ENCODE measurements around the gene SEPHS1. TPM values are rescaled to one million over a fixed set of nuclear protein-coding genes. Genes with fewer than 3 reads are reported as not detected.

Gene SEPHS1
- total and polyA plus RNA-seq, 2 donors (not counting 3 experiments of a cell fraction or from before 2014, with no cell fraction given) = 40.6 to 55.4 TPM

- Histone ChIP-seq H3K4me1 (ENCODE audit: control insufficient read depth, extremely low read depth, insufficient read depth, low read length) (no peaks in the 10 kb centered on the region), H3K4me3 (replicated peaks in 1 of 3; ENCODE audit: insufficient read depth in 1 of 3, low read depth in 1 of 3, low read length in 3 of 3) (no peak overlapping the region), H3K79me2 (ENCODE audit: control insufficient read depth, insufficient read depth, low read length) (no peaks in the 10 kb centered on the region), H3K9me1 (replicated peaks; ENCODE audit: control insufficient read depth, extremely low read depth, insufficient read depth, low read length) (no peaks in the 10 kb centered on the region), H2AFZ (ENCODE audit: low read depth, low read length) (no peak overlapping the region), H4K20me1 (replicated peaks; ENCODE audit: control insufficient read depth, extremely low read depth, insufficient read depth, low read length) (no peaks in the 10 kb centered on the region), H3K9me3 (replicated peaks; ENCODE audit: control insufficient read depth, insufficient read depth, low read length) (no peaks in the 10 kb centered on the region), H3K9ac (replicated peaks; ENCODE audit: extremely low read depth, insufficient read depth, low read length) (no peak overlapping the region), H3K4me2 (ENCODE audit: insufficient read depth, low read length) (no peak overlapping the region), H3K27me3 (ENCODE audit: control insufficient read depth in 2 of 2, insufficient read depth in 2 of 2, low read length in 2 of 2) (peaks cover 15 to 24% of the 10 kb centered on the region in 2 experiments), H3K36me3 (ENCODE audit: control insufficient read depth in 2 of 2, extremely low read depth in 1 of 2, insufficient read depth in 2 of 2, low read length in 2 of 2) (no peaks in the 10 kb centered on the region), H3K27ac (ENCODE audit: insufficient read depth, low read depth, low read length) (no peak overlapping the region)
- TF ChIP-seq CTCF (IDR thresholded peaks at IDR 0.05; ENCODE audit: extremely low read depth in 1 of 2, insufficient read depth in 1 of 2, low read depth in 1 of 2, low read length in 2 of 2) (no peak), MYC (IDR thresholded peaks at IDR 0.05; ENCODE audit: low read depth, low read length) (no peak), FOS (IDR thresholded peaks at IDR 0.05; ENCODE audit: borderline replicate concordance, insufficient read depth, low read length) (no peak), POLR2AphosphoS5 (IDR thresholded peaks at IDR 0.05; ENCODE audit: insufficient read depth, low read depth, low read length) (no peak), MAX (IDR thresholded peaks at IDR 0.05; ENCODE audit: insufficient read depth, insufficient read length) (no peak), POLR2A (IDR thresholded peaks at IDR 0.05; ENCODE audit: low read depth, low read length) (no peak), GATA2 (IDR thresholded peaks at IDR 0.05; ENCODE audit: insufficient read depth, insufficient read length, low read depth, low read length) (no peak), JUN (IDR thresholded peaks at IDR 0.05; ENCODE audit: borderline replicate concordance, insufficient read depth, insufficient read length, low read depth) (no peak), EZH2 (IDR thresholded peaks at IDR 0.05; ENCODE audit: borderline replicate concordance, low read depth, low read length, severe bottlenecking) (no peak)
- intact Hi-C loops (cut with micrococcal nuclease) = no loop called here
- ChIA-PET CTCF (interaction anchor here (1.1 to 2.7 kb wide), 6 partner anchors 11 to 160 kb away, joined by 3 to 12 read pairs (median 4); no protein-coding TSS in a partner anchor), POLR2A (no interaction called here)
- dilution Hi-C loops (cut with MboI; ENCODE audit: extremely low pct_ligation_motif_present, low sequenced_read_pairs) = no loop called here
- no TSS peak for BruUV-seq (replicated peaks)
- DNase-seq (ENCODE audit: low read depth, low spot score) (no peak), FAIRE-seq (no peak)
Measured at GRCh38 chr10:13376746-13377145, 28.7 kb upstream of the SEPHS1 start.

Data from endothelial cell of umbilical vein (primary cell).